Measurements from ENCODE around the gene SAMM50. TPM values are rescaled to one million over a fixed set of nuclear protein-coding genes. Genes with fewer than 3 reads are reported as not detected.
A peak's percentile ranks its signal among the peaks of the same experiment; 100 is the strongest.

The SAMM50 gene
- total RNA-seq, 4 donors from 2014 or later = 24.3 to 29.4 (median 28.1) TPM

DNA sequence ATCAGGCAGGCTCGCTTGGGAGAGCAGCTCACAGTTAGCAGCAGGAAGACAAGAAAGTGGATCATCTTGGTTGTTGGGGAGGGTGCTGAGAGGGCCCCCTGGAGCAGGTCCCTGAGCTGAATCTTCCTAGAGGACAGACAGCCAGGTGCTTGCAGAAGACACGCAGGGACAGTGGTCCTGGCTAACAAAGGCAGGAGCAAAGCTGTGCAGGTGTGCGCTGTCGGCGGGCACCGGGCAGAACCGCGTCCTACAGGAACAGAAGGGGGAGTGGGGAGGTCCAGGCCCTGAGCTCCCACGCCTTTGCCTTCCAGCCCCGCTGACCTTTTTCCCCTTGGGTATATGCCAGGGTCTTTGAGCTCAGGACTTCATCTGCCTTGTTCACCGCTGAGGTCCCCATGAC lies 38.8 kb downstream of the SAMM50 start:
- no peaks in the 10 kb centered on the region for H3K27me3 ChIP-seq
- H3K27ac ChIP-seq = no peak overlapping the region
- no peaks in the 10 kb centered on the region for H3K4me1 ChIP-seq
- H3K9me3 ChIP-seq = no peaks in the 10 kb centered on the region
- TF ChIP-seq POLR2A (IDR thresholded peaks at IDR 0.05) = no peak
- H3K4me3 ChIP-seq = no peak overlapping the region
- 92 to 95% methylated on average over 11 of the region's 11 CpGs for WGBS, 2 donors
- no peak for DNase-seq (ENCODE audit: low spot score in 2 of 2)
- peaks cover 0 to 91% (median 9%) of the 10 kb centered on the region in 3 donors for H3K36me3 ChIP-seq

DNA sequence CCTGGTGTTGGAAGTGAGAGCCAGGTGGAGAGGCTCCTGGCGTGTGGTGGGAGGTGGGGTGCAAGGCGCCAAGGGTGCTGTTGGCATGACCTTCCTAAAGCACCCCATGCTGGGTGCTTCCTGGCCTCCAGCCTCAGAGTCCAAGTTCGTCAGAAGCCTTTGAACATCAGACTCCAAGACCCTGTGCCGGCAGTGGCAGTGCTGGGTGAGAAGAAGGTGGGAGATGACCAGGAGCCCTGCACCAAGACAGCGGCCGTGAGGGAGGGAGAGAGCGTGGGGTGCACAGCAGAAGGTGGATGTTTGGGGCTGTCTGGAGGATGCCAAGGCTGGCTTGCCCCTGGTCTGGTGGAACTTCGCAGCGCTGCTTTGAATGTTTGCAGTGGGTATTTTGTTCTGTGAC lies 39.2 kb downstream of the SAMM50 start:
- TF ChIP-seq POLR2A (IDR thresholded peaks at IDR 0.05) (no peak), EP300 (IDR thresholded peaks at IDR 0.05) (no peak)
- TF ChIP-seq, protein P1, sequence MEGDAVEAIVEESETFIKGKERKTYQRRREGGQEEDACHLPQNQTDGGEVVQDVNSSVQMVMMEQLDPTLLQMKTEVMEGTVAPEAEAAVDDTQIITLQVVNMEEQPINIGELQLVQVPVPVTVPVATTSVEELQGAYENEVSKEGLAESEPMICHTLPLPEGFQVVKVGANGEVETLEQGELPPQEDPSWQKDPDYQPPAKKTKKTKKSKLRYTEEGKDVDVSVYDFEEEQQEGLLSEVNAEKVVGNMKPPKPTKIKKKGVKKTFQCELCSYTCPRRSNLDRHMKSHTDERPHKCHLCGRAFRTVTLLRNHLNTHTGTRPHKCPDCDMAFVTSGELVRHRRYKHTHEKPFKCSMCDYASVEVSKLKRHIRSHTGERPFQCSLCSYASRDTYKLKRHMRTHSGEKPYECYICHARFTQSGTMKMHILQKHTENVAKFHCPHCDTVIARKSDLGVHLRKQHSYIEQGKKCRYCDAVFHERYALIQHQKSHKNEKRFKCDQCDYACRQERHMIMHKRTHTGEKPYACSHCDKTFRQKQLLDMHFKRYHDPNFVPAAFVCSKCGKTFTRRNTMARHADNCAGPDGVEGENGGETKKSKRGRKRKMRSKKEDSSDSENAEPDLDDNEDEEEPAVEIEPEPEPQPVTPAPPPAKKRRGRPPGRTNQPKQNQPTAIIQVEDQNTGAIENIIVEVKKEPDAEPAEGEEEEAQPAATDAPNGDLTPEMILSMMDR (IDR thresholded peaks at IDR 0.05) = no peak
- no peaks in the 10 kb centered on the region for H3K9me3 ChIP-seq
- no peaks in the 10 kb centered on the region for H3K4me1 ChIP-seq
- H3K4me3 ChIP-seq = no peak overlapping the region
- no peaks in the 10 kb centered on the region for H3K27me3 ChIP-seq
- no peak overlapping the region for H3K27ac ChIP-seq
- 82 to 88% methylated on average over 9 of the region's 9 CpGs for WGBS, 2 donors
- peaks cover 0 to 91% (median 9%) of the 10 kb centered on the region in 3 donors for H3K36me3 ChIP-seq
- no peak for DNase-seq (ENCODE audit: low spot score in 2 of 2)

DNA sequence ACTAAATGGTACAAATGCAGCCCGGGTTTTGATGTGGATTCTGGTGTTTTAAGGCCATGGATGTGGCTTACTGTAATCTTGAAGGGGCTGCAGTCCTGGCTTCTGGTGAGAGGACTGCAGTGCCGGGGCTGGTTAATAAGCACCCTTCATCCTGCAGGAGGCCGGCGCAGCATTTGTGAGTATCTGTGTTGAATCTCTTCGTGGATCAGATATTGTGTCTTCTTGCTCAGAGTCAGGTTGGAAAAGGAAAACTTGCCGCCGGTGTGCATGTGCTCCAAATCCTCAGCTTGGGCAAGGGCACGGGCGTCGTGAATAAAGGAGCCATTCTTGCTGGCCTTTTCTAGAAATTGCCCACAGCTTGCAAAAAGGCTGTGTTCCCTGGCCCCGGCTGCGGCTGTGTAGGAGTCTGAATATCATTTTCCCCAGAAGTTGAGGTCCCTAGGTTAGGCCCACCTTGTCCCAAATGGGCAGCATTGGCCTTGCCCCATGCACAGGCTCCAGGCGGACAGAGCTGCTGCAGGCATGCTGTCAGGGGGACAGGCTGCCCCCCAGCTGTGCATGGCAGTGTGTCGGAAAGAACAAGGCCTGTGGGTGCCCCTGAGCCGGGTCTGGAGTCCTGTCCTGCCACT lies 39.9 kb downstream of the SAMM50 start:
- no peak for DNase-seq (ENCODE audit: low spot score in 2 of 2)
- H3K27ac ChIP-seq = peak overlapping the region in 1 of 4 donors; percentile 16
- peaks cover 0 to 89% (median 9%) of the 10 kb centered on the region in 3 donors for H3K36me3 ChIP-seq
- TF ChIP-seq, protein P1 (IDR thresholded peaks at IDR 0.05) = no peak
- TF ChIP-seq EP300 (IDR thresholded peaks at IDR 0.05) (no peak), POLR2A (IDR thresholded peaks at IDR 0.05) (no peak)
- WGBS, 2 donors = 84 to 92% methylated on average over 12 to 15 of the region's 15 CpGs
- no peaks in the 10 kb centered on the region for H3K4me1 ChIP-seq
- no peak overlapping the region for H3K4me3 ChIP-seq
- no peaks in the 10 kb centered on the region for H3K27me3 ChIP-seq
- no peaks in the 10 kb centered on the region for H3K9me3 ChIP-seq

GRCh38 chr22:43995798-43996169 lies 40.5 kb downstream of the SAMM50 start:
- Histone ChIP-seq H3K4me1 (no peaks in the 10 kb centered on the region), H3K36me3 (peaks cover 0 to 89% (median 9%) of the 10 kb centered on the region in 3 donors), H3K27ac (peak overlapping the region in 2 of 4 donors; percentile 16 to 45), H3K27me3 (no peaks in the 10 kb centered on the region), H3K9me3 (no peaks in the 10 kb centered on the region), H3K4me3 (peak overlapping the region in 2 of 4 donors; percentile 17 to 34)
- DNase-seq (ENCODE audit: low spot score in 2 of 2) = no peak
- 77 to 85% methylated on average over 10 of the region's 10 CpGs for WGBS, 2 donors
- no peak for TF ChIP-seq EP300 (IDR thresholded peaks at IDR 0.05)
- TF ChIP-seq, protein P1 (IDR thresholded peaks at IDR 0.05) = no peak
- TF ChIP-seq POLR2A (IDR thresholded peaks at IDR 0.05) = no peak

GRCh38 chr22:43996170-43996980 lies 41.1 kb downstream of the SAMM50 start:
- 86 to 88% methylated on average over 43 to 44 of the region's 45 CpGs for WGBS, 2 donors
- DNase-seq (ENCODE audit: low spot score in 2 of 2) = peak; percentile 23 to 40
- Histone ChIP-seq H3K36me3 (peaks cover 0 to 89% (median 9%) of the 10 kb centered on the region in 3 donors), H3K27ac (peak overlapping the region in 2 of 4 donors; percentile 16 to 45), H3K27me3 (no peaks in the 10 kb centered on the region), H3K9me3 (no peaks in the 10 kb centered on the region), H3K4me1 (no peaks in the 10 kb centered on the region), H3K4me3 (peak overlapping the region in 2 of 4 donors; percentile 17 to 34)
- TF ChIP-seq, protein P1 (IDR thresholded peaks at IDR 0.05) = no peak
- no peak for TF ChIP-seq EP300 (IDR thresholded peaks at IDR 0.05)
- TF ChIP-seq POLR2A (IDR thresholded peaks at IDR 0.05) = no peak
